Measurements from ENCODE around the gene ALAS2.
"Not testable (repeated sequence)": the region's sequence is repeated elsewhere in the genome, so short reads cannot be mapped to it uniquely, and the experiment has no call there.

The ALAS2 gene

GRCh38 chrX:55056820-55057674, 26.3 kb upstream of the ALAS2 start:
- no peak overlapping the region for H3K4me3 ChIP-seq (ENCODE audit: low read depth in 1 of 2, low read length in 1 of 2)
- TF ChIP-seq CTCF (IDR thresholded peaks at IDR 0.05) = no peak

GRCh38 chrX:55050599-55050998, 19.8 kb upstream of the ALAS2 start:
- H3K27ac ChIP-seq; H3K4me3 ChIP-seq (ENCODE audit: low read depth in 1 of 2, low read length in 1 of 2): not testable (repeated sequence)

More at GRCh38 chrX:55056820-55057674, 26.3 kb upstream of the ALAS2 start:
- H3K27ac ChIP-seq = no peak overlapping the region
- no peaks in the 10 kb centered on the region for H3K9me3 ChIP-seq
- H3K36me3 ChIP-seq = no peaks in the 10 kb centered on the region
- H3K27me3 ChIP-seq = no peaks in the 10 kb centered on the region
- H3K4me1 ChIP-seq (ENCODE audit: control insufficient read depth in 1 of 2, insufficient read depth in 1 of 2, low read depth in 1 of 2, low read length in 1 of 2) = no peaks in the 10 kb centered on the region

GRCh38 chrX:55041514-55041913, 10.7 kb upstream of the ALAS2 start:
- Histone ChIP-seq H3K4me1 (ENCODE audit: control insufficient read depth in 1 of 2, insufficient read depth in 1 of 2, low read depth in 1 of 2, low read length in 1 of 2) (no peaks in the 10 kb centered on the region), H3K9me3 (no peaks in the 10 kb centered on the region), H3K4me3 (ENCODE audit: low read depth in 1 of 2, low read length in 1 of 2) (no peak overlapping the region), H3K27me3 (no peaks in the 10 kb centered on the region), H3K36me3 (no peaks in the 10 kb centered on the region), H3K27ac (no peak overlapping the region)
- no peak for TF ChIP-seq CTCF (IDR thresholded peaks at IDR 0.05)

More at GRCh38 chrX:55050599-55050998, 19.8 kb upstream of the ALAS2 start:
- H3K4me1 ChIP-seq (ENCODE audit: control insufficient read depth in 1 of 2, insufficient read depth in 1 of 2, low read depth in 1 of 2, low read length in 1 of 2); H3K27me3 ChIP-seq; H3K9me3 ChIP-seq; H3K36me3 ChIP-seq: not testable (repeated sequence)

- H3K27me3 ChIP-seq = no peaks in the 10 kb centered on the region
These were observed 8.7 kb upstream of the ALAS2 start for GRCh38 chrX:55039471-55039870.

GRCh38 chrX:55033429-55033828, 2.7 kb upstream of the ALAS2 start:
- Histone ChIP-seq H3K36me3 (no peaks in the 10 kb centered on the region), H3K27me3 (no peaks in the 10 kb centered on the region), H3K4me3 (ENCODE audit: low read depth in 1 of 2, low read length in 1 of 2) (no peak overlapping the region), H3K27ac (no peak overlapping the region), H3K4me1 (ENCODE audit: control insufficient read depth in 1 of 2, insufficient read depth in 1 of 2, low read depth in 1 of 2, low read length in 1 of 2) (no peaks in the 10 kb centered on the region), H3K9me3 (no peaks in the 10 kb centered on the region)
- no peak for TF ChIP-seq CTCF (IDR thresholded peaks at IDR 0.05)

More at GRCh38 chrX:55039471-55039870, 8.7 kb upstream of the ALAS2 start:
- Histone ChIP-seq H3K27ac (no peak overlapping the region), H3K36me3 (no peaks in the 10 kb centered on the region), H3K9me3 (no peaks in the 10 kb centered on the region), H3K4me1 (ENCODE audit: control insufficient read depth in 1 of 2, insufficient read depth in 1 of 2, low read depth in 1 of 2, low read length in 1 of 2) (no peaks in the 10 kb centered on the region), H3K4me3 (ENCODE audit: low read depth in 1 of 2, low read length in 1 of 2) (no peak overlapping the region)
- no peak for TF ChIP-seq CTCF (IDR thresholded peaks at IDR 0.05)

GRCh38 chrX:55029291-55029690, 1.5 kb downstream of the ALAS2 start:
- Histone ChIP-seq H3K27ac (no peak overlapping the region), H3K27me3 (no peaks in the 10 kb centered on the region), H3K36me3 (no peaks in the 10 kb centered on the region), H3K4me3 (ENCODE audit: low read depth in 1 of 2, low read length in 1 of 2) (no peak overlapping the region), H3K9me3 (no peaks in the 10 kb centered on the region), H3K4me1 (ENCODE audit: control insufficient read depth in 1 of 2, insufficient read depth in 1 of 2, low read depth in 1 of 2, low read length in 1 of 2) (no peaks in the 10 kb centered on the region)
- TF ChIP-seq CTCF (IDR thresholded peaks at IDR 0.05) = no peak

Data from neutrophil (primary cell).